PC-3 (cell line): Measurements from ENCODE around the gene LAT.

Experiments
- EZH2 ChIP-seq: fragments of 300-600 bp; sonication (generic); IDR thresholded peaks from one replicate; pipeline ENCODE4 v1.6.1; 2017; ENCODE audit warnings: antibody characterized with exemption, mild to moderate bottlenecking, low read length; ENCODE audit not compliant: unreplicated experiment
- TF ChIP-seq, protein P1 (sequence below): fragments of 300-600 bp; sonication (generic); conservative IDR thresholded peaks from 2 replicates; pipeline ENCODE4 v1.5.1; 2017; ENCODE audit warnings: antibody characterized with exemption, low read depth, mild to moderate bottlenecking, low read length

DNA sequence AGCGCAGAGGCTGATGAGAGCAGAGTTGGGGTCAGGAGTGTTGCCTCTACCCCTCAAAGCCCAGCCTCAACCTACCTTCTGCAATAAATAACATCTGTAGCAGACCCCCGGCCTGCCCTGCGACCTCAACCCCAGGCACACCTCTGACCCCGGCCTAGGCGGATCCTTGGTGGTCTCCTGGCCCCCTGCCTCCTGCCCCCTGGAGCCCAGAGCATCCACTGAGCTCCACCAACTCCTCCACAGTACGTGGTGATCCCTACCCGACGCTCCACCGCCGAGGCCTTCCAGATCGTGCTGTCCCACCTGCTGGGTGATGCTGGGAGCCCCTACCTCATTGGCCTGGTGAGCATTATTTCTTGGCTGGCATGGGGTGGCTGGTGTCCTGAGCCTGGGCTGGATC, 1.9 kb upstream of the LAT start:
- TF ChIP-seq, protein P1, sequence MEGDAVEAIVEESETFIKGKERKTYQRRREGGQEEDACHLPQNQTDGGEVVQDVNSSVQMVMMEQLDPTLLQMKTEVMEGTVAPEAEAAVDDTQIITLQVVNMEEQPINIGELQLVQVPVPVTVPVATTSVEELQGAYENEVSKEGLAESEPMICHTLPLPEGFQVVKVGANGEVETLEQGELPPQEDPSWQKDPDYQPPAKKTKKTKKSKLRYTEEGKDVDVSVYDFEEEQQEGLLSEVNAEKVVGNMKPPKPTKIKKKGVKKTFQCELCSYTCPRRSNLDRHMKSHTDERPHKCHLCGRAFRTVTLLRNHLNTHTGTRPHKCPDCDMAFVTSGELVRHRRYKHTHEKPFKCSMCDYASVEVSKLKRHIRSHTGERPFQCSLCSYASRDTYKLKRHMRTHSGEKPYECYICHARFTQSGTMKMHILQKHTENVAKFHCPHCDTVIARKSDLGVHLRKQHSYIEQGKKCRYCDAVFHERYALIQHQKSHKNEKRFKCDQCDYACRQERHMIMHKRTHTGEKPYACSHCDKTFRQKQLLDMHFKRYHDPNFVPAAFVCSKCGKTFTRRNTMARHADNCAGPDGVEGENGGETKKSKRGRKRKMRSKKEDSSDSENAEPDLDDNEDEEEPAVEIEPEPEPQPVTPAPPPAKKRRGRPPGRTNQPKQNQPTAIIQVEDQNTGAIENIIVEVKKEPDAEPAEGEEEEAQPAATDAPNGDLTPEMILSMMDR: no peak
- TF ChIP-seq EZH2: no peak
